LNCaP clone FGC (cell line): ENCODE data around the gene GFOD1.

Source experiments
- DNase-seq: peaks from one replicate; pipeline ENCODE4 v3.0.0-alpha.2; 2011; ENCODE audit warnings: low read depth
- H3K4me3 ChIP-seq: 2 replicates; pipeline ENCODE4 v1.5.1; 2011; ENCODE audit warnings: mild to moderate bottlenecking, low read depth, low read length, control low read depth
- TF ChIP-seq, protein P1 (sequence below): IDR thresholded peaks from 2 replicates; pipeline ENCODE4 v1.5.1; 2012; ENCODE audit warnings: mild to moderate bottlenecking; ENCODE audit not compliant: control insufficient read depth, insufficient read depth; ENCODE audit errors: extremely low read depth

The GFOD1 gene

DNA sequence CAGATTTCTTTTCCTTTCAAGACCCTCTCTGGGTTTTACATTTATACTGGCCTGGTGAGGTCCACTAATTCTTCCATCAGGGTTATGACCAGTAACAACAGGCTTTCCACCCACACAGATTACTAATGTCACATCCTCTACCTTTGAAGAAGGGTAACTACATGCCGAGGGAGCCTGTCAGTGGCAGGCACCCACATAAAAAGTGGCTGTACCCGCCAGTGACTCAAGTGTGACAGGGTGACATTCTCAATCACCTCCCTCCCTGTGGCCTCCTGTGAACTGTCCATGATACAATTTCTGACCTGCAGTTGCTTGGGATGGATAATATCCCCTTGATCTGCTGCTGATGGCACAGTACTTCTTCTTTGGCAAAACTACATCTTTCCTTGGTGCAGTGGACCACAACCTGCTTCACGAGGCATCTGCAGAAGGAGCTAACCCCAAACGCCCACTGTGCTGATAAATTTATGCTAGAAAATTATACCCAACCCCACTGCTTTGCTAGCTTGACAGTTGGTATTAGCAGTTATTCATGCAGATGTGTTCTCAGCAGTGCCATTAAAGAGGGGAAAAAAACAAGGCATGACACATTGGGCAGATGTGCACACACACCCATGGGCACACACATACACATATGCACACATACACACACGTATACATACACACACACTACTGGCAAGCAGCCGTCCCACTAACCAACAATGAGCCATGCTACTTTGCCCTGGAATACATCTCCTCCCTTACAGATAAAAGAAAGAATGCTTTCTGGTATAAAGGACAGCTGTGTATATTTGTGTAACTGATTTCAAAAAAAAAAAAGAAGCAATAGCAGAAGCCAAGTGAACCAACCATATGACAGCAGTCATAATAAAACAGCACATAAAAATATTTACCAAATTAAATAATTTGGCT is 20.8 kb downstream of the GFOD1 start:
- TF ChIP-seq, protein P1, sequence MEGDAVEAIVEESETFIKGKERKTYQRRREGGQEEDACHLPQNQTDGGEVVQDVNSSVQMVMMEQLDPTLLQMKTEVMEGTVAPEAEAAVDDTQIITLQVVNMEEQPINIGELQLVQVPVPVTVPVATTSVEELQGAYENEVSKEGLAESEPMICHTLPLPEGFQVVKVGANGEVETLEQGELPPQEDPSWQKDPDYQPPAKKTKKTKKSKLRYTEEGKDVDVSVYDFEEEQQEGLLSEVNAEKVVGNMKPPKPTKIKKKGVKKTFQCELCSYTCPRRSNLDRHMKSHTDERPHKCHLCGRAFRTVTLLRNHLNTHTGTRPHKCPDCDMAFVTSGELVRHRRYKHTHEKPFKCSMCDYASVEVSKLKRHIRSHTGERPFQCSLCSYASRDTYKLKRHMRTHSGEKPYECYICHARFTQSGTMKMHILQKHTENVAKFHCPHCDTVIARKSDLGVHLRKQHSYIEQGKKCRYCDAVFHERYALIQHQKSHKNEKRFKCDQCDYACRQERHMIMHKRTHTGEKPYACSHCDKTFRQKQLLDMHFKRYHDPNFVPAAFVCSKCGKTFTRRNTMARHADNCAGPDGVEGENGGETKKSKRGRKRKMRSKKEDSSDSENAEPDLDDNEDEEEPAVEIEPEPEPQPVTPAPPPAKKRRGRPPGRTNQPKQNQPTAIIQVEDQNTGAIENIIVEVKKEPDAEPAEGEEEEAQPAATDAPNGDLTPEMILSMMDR, result no peak
- peak overlapping the region; percentile 16; the same call in 1 of the 2 replicates for H3K4me3 ChIP-seq
- DNase-seq, result peak; percentile 19

DNA sequence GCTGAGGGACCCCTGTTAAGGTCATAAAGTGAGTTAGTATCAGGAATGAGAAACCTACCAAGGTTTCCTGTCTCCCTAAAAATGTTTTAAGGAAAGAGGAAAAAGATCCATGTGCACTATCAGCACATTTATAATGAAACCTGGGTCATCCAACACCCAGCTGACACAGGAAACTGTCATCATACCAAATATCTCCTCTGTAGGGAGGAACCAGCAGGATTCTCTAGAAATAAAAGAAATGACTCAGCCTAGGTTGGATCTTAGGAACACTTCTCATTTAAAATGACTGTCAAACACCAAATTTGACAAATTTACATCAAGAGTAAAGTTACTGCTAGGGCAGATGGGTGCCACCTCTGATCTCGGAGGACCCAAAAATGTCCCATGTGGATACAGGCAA is 21.7 kb downstream of the GFOD1 start:
- DNase-seq, result no peak
- no peak overlapping the region for H3K4me3 ChIP-seq
- TF ChIP-seq, protein P1, result no peak

DNA sequence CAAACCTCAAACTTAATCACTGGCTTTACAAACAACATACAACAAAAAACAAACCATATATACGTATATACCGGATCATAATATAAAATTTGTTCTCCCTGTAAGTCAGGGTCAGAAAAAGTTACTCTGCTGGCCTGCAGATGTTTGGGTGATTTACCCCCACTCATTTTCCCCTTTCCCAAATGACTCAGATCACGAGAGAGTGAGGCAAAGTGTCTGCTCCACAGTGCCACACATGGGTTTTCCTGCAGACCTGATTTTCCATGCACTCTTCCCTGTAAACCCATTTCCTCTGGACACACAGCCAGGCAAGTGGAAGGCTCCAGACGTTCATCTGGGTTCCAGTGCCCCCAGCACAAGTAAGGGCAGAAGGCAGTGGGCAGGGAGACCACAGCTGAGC is 23.5 kb downstream of the GFOD1 start:
- no peak for DNase-seq
- no peak overlapping the region for H3K4me3 ChIP-seq
- TF ChIP-seq, protein P1, result no peak

DNA sequence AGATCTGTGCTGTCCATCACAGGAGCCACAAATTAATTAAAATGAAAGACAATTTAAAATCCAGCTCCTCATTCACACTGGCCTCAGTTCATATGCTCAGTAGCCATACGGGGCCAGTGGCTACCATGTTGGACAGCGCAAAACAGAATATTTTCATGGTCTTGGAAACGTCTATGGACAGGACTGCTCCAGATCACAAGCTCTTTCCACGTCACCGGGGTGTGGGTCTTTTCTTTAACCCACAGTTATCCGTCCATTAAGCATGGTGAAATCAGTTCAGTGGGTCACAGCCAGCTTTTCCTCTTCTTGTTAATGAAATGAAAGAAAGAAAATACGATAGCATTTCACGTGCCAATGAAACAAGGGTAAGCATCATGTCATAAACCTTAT is 24.1 kb downstream of the GFOD1 start:
- TF ChIP-seq, protein P1, result no peak
- no peak for DNase-seq
- H3K4me3 ChIP-seq, result no peak overlapping the region

DNA sequence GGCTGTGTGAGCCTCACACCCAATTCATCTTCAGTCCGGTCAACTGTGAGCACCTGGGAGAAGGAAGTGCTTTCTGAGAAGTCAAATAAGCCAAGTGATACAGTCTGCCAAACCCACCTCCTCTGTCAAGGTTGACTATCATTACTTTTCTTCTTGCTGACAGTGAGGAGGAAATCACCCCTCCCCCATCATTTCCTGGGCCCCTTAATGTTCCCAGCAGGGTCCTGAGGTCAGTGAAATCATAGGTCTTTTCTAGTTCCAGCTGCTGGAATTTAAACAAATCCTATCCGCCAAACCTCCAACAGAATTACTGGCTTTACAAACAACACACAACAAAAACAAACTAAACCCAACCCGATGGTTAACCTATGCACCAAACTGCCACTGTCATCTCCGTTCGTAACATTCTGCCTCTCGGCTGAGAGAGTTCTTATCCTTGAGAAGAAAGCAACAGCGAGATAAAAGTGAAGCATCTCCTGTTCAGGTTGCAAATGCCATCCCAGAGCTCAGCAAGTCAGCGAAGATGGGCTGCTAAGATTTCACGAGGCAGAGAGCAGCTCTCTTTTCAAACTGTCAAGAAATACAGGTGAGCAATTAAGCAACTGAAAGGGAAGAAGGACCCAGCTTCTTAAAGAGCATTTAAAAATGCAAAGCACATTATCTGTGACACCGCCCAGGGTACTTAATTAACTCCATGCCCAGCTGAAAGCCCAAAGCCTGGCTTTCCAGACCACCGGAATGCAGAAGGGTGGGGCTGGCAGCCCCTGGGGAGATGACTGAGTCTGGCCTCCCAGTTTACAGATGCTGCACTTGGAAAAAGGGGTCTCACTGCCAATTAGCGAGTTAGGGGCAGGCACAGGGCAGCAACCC is 24.7 kb downstream of the GFOD1 start:
- TF ChIP-seq, protein P1, result no peak
- H3K4me3 ChIP-seq, result no peak overlapping the region
- DNase-seq, result no peak

DNA sequence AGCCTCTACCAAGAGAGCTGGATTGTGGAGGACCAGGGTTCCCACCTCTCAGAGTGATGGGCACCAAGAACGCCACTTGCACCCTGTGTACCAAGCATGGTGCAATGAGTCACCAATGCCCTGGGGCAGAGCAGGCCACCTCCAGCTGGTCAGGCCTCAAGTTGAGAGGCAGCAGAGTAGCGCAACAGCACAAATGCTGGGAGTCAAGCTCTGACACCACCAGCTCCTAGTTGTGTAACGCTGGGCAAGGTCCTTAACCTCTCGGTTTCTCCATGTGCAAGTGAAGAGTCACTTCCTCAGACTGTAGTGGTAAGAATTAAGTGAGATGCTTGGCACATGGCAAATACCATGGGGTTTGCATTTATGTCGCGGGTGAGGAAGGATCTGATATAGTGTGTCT is 25.6 kb downstream of the GFOD1 start:
- DNase-seq, result no peak
- TF ChIP-seq, protein P1, result no peak
- no peak overlapping the region for H3K4me3 ChIP-seq
